HCT116 (cell line): Measurements from ENCODE around the gene SCRN1. TPM values are rescaled to one million over a fixed set of nuclear protein-coding genes. Genes with fewer than 3 reads are reported as not detected.

ENCODE experiments used
- ATAC-seq: fragments of 200-7000 bp; cut with Tn5 transposase; 2 replicates; pipeline ENCODE4 v1.9.1; 2020; ENCODE audit warnings: mild to moderate bottlenecking, moderate library complexity
- BruUV-seq: library from RNA; stranded (reverse); fragments of 400-500 nt; replicated peaks from 2 replicates; lab custom pipeline; 2021; lab: Mats Ljungman, UMichigan
- CTCF ChIA-PET: fragments of 300-600 bp; sonication (Branson Sonifier 250); formaldehyde crosslinking; loops from one replicate; lab custom pipeline; 2021; ENCODE audit warnings: antibody characterized with exemption; lab: Charles Lee
- POLR2A ChIA-PET: fragments of 300-600, 350-600 bp; sonication (Branson Sonifier 250); formaldehyde crosslinking; loops from one replicate; lab custom pipeline; 2021; ENCODE audit warnings: antibody characterized with exemption; lab: Charles Lee
- RAD21 ChIA-PET, 2 experiments: fragments of 300-600 bp; sonication (Branson Sonifier 250); formaldehyde crosslinking; loops; one replicate each; lab custom pipeline; 2023; ENCODE audit warnings: low total read pairs in 2 of 2; ENCODE audit not compliant: uncharacterized antibody in 2 of 2, unreplicated experiment in 2 of 2, low non-redundant PET in 1 of 2; lab: Charles Lee
- DNase-seq: peaks from one replicate; pipeline ENCODE4 v3.0.0-alpha.2; 2010; ENCODE audit warnings: low read depth, low spot score
- H2AFZ ChIP-seq: fragments of 200-600 bp; shearing (Covaris generic), sonication (generic); 2 replicates; pipeline ENCODE4 v1.6.1; 2017; ENCODE audit warnings: low read depth, mixed run types, mixed read lengths, antibody characterized with exemption, low read length; ENCODE audit not compliant: poor library complexity, severe bottlenecking
- H3K27ac ChIP-seq: 2 replicates; pipeline ENCODE4 v1.5.1; 2012; ENCODE audit warnings: low read depth, low read length
- H3K27me3 ChIP-seq: fragments of 200-600 bp; sonication (generic); 2 replicates; pipeline ENCODE4 v1.6.1; 2016; ENCODE audit warnings: mixed run types, low read length, mixed read lengths; ENCODE audit not compliant: insufficient read depth
- H3K36me3 ChIP-seq, 2 experiments: fragments of 200-500 bp in 1 of 2; fragments of 200-600 bp in 1 of 2; sonication (Bioruptor generic) in 1 of 2; sonication (generic) in 1 of 2; 2 replicates each; pipeline versions ENCODE4 v1.5.1 to v1.6.1; 2014 to 2016; ENCODE audit warnings: low read length in 2 of 2, inconsistent platforms in 1 of 2, mixed read lengths in 1 of 2, mixed run types in 1 of 2; ENCODE audit not compliant: insufficient read depth in 2 of 2, control insufficient read depth in 1 of 2
- H3K4me1 ChIP-seq, 2 experiments: fragments of 200-600 bp in 1 of 2; sonication (generic) in 1 of 2; 2 replicates each; pipeline versions ENCODE4 v1.5.1 to v1.6.1; 2012 to 2017; ENCODE audit warnings: low read length in 2 of 2, inconsistent platforms in 1 of 2, mild to moderate bottlenecking in 1 of 2, mixed read lengths in 1 of 2, mixed run types in 1 of 2, moderate library complexity in 1 of 2; ENCODE audit not compliant: insufficient read depth in 2 of 2, control insufficient read depth in 1 of 2
- H3K4me2 ChIP-seq: fragments of 200-600 bp; sonication (generic); 2 replicates; pipeline ENCODE4 v1.6.1; 2017; ENCODE audit warnings: mixed run types, low read length, mixed read lengths
- H3K4me3 ChIP-seq, 2 experiments: fragments of 200-600 bp in 1 of 2; sonication (generic) in 1 of 2; replicated peaks in 1 of 2; 2 replicates each; pipeline ENCODE4 v1.5.1; 2011 to 2016; ENCODE audit warnings: low read length in 2 of 2, control low read depth in 1 of 2, low read depth in 1 of 2, mild to moderate bottlenecking in 1 of 2, mixed read lengths in 1 of 2, mixed run types in 1 of 2
- H3K79me2 ChIP-seq: fragments of 200-600 bp; sonication (generic); 2 replicates; pipeline ENCODE4 v1.6.1; 2017; ENCODE audit warnings: mild to moderate bottlenecking, mixed run types, low read length, moderate library complexity, mixed read lengths; ENCODE audit not compliant: insufficient read depth
- H3K9ac ChIP-seq: fragments of 200-600 bp; sonication (generic); 2 replicates; pipeline ENCODE4 v1.6.1; 2016; ENCODE audit warnings: low read length, mixed read lengths
- H3K9me2 ChIP-seq: fragments of 200-600 bp; sonication (generic), shearing (Covaris generic); 2 replicates; pipeline ENCODE4 v1.6.1; 2017; ENCODE audit warnings: mixed run types, mild to moderate bottlenecking, moderate library complexity; ENCODE audit not compliant: insufficient read depth
- H3K9me3 ChIP-seq, 2 experiments: fragments of 200-500 bp in 1 of 2; fragments of 200-600 bp in 1 of 2; sonication (Bioruptor generic) in 1 of 2; sonication (generic) in 1 of 2; 2 replicates each; pipeline ENCODE4 v1.6.1; 2014 to 2017; ENCODE audit warnings: low read length in 2 of 2, mixed read lengths in 2 of 2, inconsistent platforms in 1 of 2, low read depth in 1 of 2, mild to moderate bottlenecking in 1 of 2, mixed run types in 1 of 2, moderate library complexity in 1 of 2; ENCODE audit not compliant: control insufficient read depth in 1 of 2, insufficient read depth in 1 of 2
- H4K20me1 ChIP-seq: fragments of 200-600 bp; sonication (generic), shearing (Covaris generic); 2 replicates; pipeline ENCODE4 v1.6.1; 2017; ENCODE audit warnings: mixed run types, mild to moderate bottlenecking, moderate library complexity; ENCODE audit not compliant: insufficient read depth
- CBX3 ChIP-seq: IDR thresholded peaks from 2 replicates; pipeline ENCODE4 v1.6.1; 2012; ENCODE audit warnings: low read depth
- CEBPB ChIP-seq: IDR thresholded peaks from 2 replicates; pipeline ENCODE4 v1.6.1; 2012; ENCODE audit warnings: low read depth
- EGR1 ChIP-seq: IDR thresholded peaks from 2 replicates; pipeline ENCODE4 v1.6.1; 2012; ENCODE audit warnings: low read depth
- ELF1 ChIP-seq: IDR thresholded peaks from 2 replicates; pipeline ENCODE4 v1.6.1; 2012; ENCODE audit warnings: low read depth, borderline replicate concordance
- EZH2 ChIP-seq: fragments of 200-600 bp; sonication (generic); IDR thresholded peaks from 2 replicates; pipeline ENCODE4 v1.6.1; 2017; ENCODE audit warnings: antibody characterized with exemption, mixed run types
- EZH2phosphoT487 ChIP-seq: fragments of 200-600 bp; IDR thresholded peaks from 2 replicates; pipeline ENCODE4 v1.6.1; 2018; ENCODE audit warnings: antibody characterized with exemption, borderline replicate concordance
- FOSL1 ChIP-seq: IDR thresholded peaks from 2 replicates; pipeline ENCODE4 v1.6.1; 2012; ENCODE audit warnings: low read depth
- JUND ChIP-seq: IDR thresholded peaks from 2 replicates; pipeline ENCODE4 v1.6.1; 2012
- POLR2A ChIP-seq: IDR thresholded peaks from 2 replicates; pipeline ENCODE4 v1.7.0; 2011; ENCODE audit warnings: borderline replicate concordance; ENCODE audit not compliant: insufficient read depth, insufficient read length; ENCODE audit errors: extremely low read depth
- POLR2AphosphoS5 ChIP-seq: IDR thresholded peaks from 2 replicates; pipeline ENCODE4 v1.6.1; 2011; ENCODE audit warnings: mild to moderate bottlenecking, low read depth, low read length, moderate library complexity
- SIN3A ChIP-seq: IDR thresholded peaks from 2 replicates; pipeline ENCODE4 v1.6.1; 2012; ENCODE audit warnings: low read depth
- SP1 ChIP-seq: IDR thresholded peaks from 2 replicates; pipeline ENCODE4 v1.6.1; 2012; ENCODE audit warnings: low read depth
- SRF ChIP-seq: IDR thresholded peaks from 2 replicates; pipeline ENCODE4 v1.6.1; 2012; ENCODE audit warnings: low read depth
- TCF7L2 ChIP-seq: IDR thresholded peaks from 2 replicates; pipeline ENCODE4 v1.7.0; 2011; ENCODE audit warnings: borderline replicate concordance, inconsistent platforms; ENCODE audit not compliant: insufficient read depth, insufficient read length; ENCODE audit errors: extremely low read depth
- YY1 ChIP-seq: IDR thresholded peaks from 2 replicates; pipeline ENCODE4 v1.6.1; 2011; ENCODE audit warnings: low read length, low read depth, moderate library complexity, mild to moderate bottlenecking; ENCODE audit not compliant: insufficient replicate concordance; ENCODE audit errors: extremely low read depth
- ZNF274 ChIP-seq: fragments of 200-500 bp; sonication (Bioruptor generic); IDR thresholded peaks from 2 replicates; pipeline ENCODE4 v1.6.1; 2014; ENCODE audit warnings: mild to moderate bottlenecking, low read depth, low read length, inconsistent platforms
- intact Hi-C: fragments of 100-400 bp; cut with micrococcal nuclease; formaldehyde crosslinking; loops from 2 replicates; pipeline ENCODE4 v1.10.0; 2022
- total RNA-seq: library from RNA; stranded (reverse); gene quantifications from one replicate; pipeline ENCODE4 v1.2.1, GENCODE V29; 2021; ENCODE audit not compliant: unreplicated experiment
- TF ChIP-seq, protein P1 (sequence below): IDR thresholded peaks from 2 replicates; pipeline ENCODE4 v1.6.1; 2012; ENCODE audit warnings: low read depth
- TF ChIP-seq, protein P2 (sequence below): IDR thresholded peaks from 2 replicates; pipeline ENCODE4 v1.6.1; 2012
- TF ChIP-seq, protein P3 (sequence below): IDR thresholded peaks from 2 replicates; pipeline ENCODE4 v1.6.1; 2012
- TF ChIP-seq, protein P4 (sequence below), 3 experiments: fragments of 200-600 bp in 1 of 3; sonication (generic) in 1 of 3; IDR thresholded peaks in 2 of 3; conservative IDR thresholded peaks in 1 of 3; 2 replicates each; pipeline ENCODE4 v1.5.1; 2012 to 2017; ENCODE audit warnings: low read depth in 2 of 3, low read length in 2 of 3, antibody characterized with exemption in 1 of 3, borderline replicate concordance in 1 of 3, control low read depth in 1 of 3, mild to moderate bottlenecking in 1 of 3, mixed read lengths in 1 of 3, mixed run types in 1 of 3, moderate library complexity in 1 of 3; ENCODE audit not compliant: insufficient read depth in 1 of 3

The SCRN1 gene
- total RNA-seq, 1 experiment from 2014 or later: 76.8 TPM

DNA sequence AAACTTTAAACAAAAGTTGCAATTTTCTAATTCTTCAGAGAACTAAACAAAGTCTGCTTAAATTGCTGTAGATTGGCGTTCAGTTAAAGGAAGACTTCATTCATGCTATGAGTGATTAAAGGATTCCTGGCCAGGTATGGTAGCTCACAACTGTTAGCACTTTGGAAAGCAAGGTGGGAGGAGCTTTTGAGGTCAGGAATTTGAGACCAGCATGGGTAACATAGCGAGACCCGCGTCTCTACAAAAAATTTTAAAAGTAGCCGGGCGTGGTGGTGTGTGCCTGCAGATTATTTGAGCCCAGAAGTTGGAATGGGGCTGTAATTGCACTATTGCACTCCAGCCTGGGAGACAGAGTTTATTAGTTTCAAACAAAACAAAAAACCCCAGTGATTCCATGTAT, 13.5 kb upstream of the SCRN1 start:
- H3K27ac ChIP-seq: no peak overlapping the region
- no TSS peak for BruUV-seq
- no peak overlapping the region for H3K4me3 ChIP-seq
- ATAC-seq (no peak), DNase-seq (no peak)
- ChIA-PET POLR2A (no interaction called here), RAD21 (no interaction called here), CTCF (no interaction called here)
- TF ChIP-seq, protein P1, sequence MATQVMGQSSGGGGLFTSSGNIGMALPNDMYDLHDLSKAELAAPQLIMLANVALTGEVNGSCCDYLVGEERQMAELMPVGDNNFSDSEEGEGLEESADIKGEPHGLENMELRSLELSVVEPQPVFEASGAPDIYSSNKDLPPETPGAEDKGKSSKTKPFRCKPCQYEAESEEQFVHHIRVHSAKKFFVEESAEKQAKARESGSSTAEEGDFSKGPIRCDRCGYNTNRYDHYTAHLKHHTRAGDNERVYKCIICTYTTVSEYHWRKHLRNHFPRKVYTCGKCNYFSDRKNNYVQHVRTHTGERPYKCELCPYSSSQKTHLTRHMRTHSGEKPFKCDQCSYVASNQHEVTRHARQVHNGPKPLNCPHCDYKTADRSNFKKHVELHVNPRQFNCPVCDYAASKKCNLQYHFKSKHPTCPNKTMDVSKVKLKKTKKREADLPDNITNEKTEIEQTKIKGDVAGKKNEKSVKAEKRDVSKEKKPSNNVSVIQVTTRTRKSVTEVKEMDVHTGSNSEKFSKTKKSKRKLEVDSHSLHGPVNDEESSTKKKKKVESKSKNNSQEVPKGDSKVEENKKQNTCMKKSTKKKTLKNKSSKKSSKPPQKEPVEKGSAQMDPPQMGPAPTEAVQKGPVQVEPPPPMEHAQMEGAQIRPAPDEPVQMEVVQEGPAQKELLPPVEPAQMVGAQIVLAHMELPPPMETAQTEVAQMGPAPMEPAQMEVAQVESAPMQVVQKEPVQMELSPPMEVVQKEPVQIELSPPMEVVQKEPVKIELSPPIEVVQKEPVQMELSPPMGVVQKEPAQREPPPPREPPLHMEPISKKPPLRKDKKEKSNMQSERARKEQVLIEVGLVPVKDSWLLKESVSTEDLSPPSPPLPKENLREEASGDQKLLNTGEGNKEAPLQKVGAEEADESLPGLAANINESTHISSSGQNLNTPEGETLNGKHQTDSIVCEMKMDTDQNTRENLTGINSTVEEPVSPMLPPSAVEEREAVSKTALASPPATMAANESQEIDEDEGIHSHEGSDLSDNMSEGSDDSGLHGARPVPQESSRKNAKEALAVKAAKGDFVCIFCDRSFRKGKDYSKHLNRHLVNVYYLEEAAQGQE: no peak
- TF ChIP-seq EZH2 (no peak), EGR1 (no peak), CBX3 (no peak), ELF1 (no peak), SRF (no peak), FOSL1 (no peak), ZNF274 (no peak), JUND (no peak), EZH2phosphoT487 (no peak), YY1 (no peak), POLR2A (no peak), TCF7L2 (no peak), SP1 (no peak), CEBPB (no peak), POLR2AphosphoS5 (no peak), SIN3A (no peak)
- TF ChIP-seq, protein P2, sequence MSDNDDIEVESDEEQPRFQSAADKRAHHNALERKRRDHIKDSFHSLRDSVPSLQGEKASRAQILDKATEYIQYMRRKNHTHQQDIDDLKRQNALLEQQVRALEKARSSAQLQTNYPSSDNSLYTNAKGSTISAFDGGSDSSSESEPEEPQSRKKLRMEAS: no peak
- TF ChIP-seq, protein P3, sequence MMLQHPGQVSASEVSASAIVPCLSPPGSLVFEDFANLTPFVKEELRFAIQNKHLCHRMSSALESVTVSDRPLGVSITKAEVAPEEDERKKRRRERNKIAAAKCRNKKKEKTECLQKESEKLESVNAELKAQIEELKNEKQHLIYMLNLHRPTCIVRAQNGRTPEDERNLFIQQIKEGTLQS: no peak
- TF ChIP-seq, protein P4, sequence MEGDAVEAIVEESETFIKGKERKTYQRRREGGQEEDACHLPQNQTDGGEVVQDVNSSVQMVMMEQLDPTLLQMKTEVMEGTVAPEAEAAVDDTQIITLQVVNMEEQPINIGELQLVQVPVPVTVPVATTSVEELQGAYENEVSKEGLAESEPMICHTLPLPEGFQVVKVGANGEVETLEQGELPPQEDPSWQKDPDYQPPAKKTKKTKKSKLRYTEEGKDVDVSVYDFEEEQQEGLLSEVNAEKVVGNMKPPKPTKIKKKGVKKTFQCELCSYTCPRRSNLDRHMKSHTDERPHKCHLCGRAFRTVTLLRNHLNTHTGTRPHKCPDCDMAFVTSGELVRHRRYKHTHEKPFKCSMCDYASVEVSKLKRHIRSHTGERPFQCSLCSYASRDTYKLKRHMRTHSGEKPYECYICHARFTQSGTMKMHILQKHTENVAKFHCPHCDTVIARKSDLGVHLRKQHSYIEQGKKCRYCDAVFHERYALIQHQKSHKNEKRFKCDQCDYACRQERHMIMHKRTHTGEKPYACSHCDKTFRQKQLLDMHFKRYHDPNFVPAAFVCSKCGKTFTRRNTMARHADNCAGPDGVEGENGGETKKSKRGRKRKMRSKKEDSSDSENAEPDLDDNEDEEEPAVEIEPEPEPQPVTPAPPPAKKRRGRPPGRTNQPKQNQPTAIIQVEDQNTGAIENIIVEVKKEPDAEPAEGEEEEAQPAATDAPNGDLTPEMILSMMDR (IDR thresholded peaks at IDR 0.05 in 2 of 3, conservative IDR thresholded peaks at IDR 0.05 in 1 of 3; ENCODE audit: borderline replicate concordance in 1 of 3, insufficient read depth in 1 of 3, low read depth in 2 of 3, low read length in 2 of 3): no peak
- H3K4me2 ChIP-seq: no peak overlapping the region
- intact Hi-C loops: no loop called here
- H3K9me2 ChIP-seq: no peaks in the 10 kb centered on the region
- no peak overlapping the region for H3K9ac ChIP-seq
- H3K9me3 ChIP-seq: no peaks in the 10 kb centered on the region
- H3K27me3 ChIP-seq: no peaks in the 10 kb centered on the region
- H3K4me1 ChIP-seq: no peaks in the 10 kb centered on the region
- no peaks in the 10 kb centered on the region for H3K36me3 ChIP-seq
- no peaks in the 10 kb centered on the region for H3K79me2 ChIP-seq
- no peak overlapping the region for H2AFZ ChIP-seq
- H4K20me1 ChIP-seq: no peaks in the 10 kb centered on the region
